Spleen (tissue), 7 donors: Measurements from ENCODE around the gene TACC2.

ENCODE experiments used
- POLR2A ChIP-seq, 3 donors: fragments of 450-650 bp; IDR thresholded peaks; one replicate each; pipeline ENCODE4 v1.5.1; 2017; ENCODE audit warnings: antibody characterized with exemption in 3 of 3, mild to moderate bottlenecking in 1 of 3
- TF ChIP-seq, protein P1 (sequence below), 11 experiments: fragments of 200-600 bp in 7 of 11; fragments of 450-650 bp in 4 of 11; sonication (generic) in 4 of 11; IDR thresholded peaks in 8 of 11; conservative IDR thresholded peaks in 3 of 11; 1 replicate in 7 of 11; 2 replicates in 4 of 11; pipeline versions ENCODE4 v1.4.0 to v1.8.0; 2016 to 2021; ENCODE audit warnings: antibody characterized with exemption in 11 of 11, inconsistent platforms in 4 of 11, mild to moderate bottlenecking in 1 of 11
- donor health status: DM: no; HTN: no; CAD: no; lungs with moderate emphysema.
- donor health status: DM: no; HTN: no; CAD: no.
- donor health status: DM: no; HTN: no; CAD: no.

DNA sequence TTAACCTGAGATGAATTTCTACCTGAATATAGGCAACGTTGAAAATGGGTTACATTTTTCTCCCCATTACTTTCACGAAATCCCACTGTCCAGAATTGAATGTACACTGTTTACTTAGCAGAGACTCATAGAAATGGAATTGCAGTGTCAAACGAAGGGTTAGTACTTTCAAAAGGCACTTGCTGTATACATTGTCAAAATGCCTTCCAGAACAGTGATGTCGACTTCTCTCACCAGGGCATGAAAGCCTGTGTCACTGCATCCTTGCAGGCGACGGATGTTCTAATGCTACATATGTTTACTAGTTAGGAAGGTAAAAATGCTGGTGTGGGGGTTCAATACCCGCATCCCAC, 41.2 kb downstream of the TACC2 start:
- TF ChIP-seq, protein P1, sequence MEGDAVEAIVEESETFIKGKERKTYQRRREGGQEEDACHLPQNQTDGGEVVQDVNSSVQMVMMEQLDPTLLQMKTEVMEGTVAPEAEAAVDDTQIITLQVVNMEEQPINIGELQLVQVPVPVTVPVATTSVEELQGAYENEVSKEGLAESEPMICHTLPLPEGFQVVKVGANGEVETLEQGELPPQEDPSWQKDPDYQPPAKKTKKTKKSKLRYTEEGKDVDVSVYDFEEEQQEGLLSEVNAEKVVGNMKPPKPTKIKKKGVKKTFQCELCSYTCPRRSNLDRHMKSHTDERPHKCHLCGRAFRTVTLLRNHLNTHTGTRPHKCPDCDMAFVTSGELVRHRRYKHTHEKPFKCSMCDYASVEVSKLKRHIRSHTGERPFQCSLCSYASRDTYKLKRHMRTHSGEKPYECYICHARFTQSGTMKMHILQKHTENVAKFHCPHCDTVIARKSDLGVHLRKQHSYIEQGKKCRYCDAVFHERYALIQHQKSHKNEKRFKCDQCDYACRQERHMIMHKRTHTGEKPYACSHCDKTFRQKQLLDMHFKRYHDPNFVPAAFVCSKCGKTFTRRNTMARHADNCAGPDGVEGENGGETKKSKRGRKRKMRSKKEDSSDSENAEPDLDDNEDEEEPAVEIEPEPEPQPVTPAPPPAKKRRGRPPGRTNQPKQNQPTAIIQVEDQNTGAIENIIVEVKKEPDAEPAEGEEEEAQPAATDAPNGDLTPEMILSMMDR (IDR thresholded peaks at IDR 0.05 in 8 of 11, conservative IDR thresholded peaks at IDR 0.05 in 3 of 11), result no peak
- TF ChIP-seq POLR2A (IDR thresholded peaks at IDR 0.05), result no peak
